ENCODE data around the gene IRAK2. TPM values are rescaled to one million over a fixed set of nuclear protein-coding genes. Genes with fewer than 3 reads are reported as not detected.

IRAK2 gene
- total and polyA plus RNA-seq, 2 donors (not counting 3 experiments of a cell fraction or from before 2014, with no cell fraction given): 7.9 to 10.0 TPM

DNA sequence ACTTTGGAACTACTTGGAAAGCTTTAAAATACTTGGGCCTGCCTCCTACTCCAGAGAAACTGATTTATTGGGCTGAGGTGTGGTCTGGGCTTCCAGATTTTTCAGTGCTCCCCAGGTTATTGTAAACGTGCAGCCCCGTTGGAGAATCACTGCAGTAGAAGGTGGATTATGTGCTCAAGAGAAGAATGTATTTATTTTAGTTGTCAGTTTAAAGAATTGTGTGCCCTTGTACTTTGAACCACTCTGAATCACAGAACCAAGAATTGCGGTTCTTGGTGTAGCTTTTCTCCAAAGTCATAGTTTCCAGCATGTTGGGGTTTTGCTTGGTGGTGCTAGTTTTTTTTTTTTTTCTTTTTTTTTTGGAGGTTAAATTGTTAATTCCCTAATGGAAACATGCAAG is 85.1 kb downstream of the IRAK2 start:
- Histone ChIP-seq H3K4me2 (ENCODE audit: insufficient read depth, low read length) (peak overlapping the region; percentile 78), H2AFZ (ENCODE audit: low read depth, low read length) (no peak overlapping the region), H3K4me1 (ENCODE audit: control insufficient read depth, extremely low read depth, insufficient read depth, low read length) (peaks cover 14% of the 10 kb centered on the region), H3K79me2 (ENCODE audit: control insufficient read depth, insufficient read depth, low read length) (peaks cover 46% of the 10 kb centered on the region), H3K36me3 (ENCODE audit: control insufficient read depth in 2 of 2, extremely low read depth in 1 of 2, insufficient read depth in 2 of 2, low read length in 2 of 2) (peaks cover 0 to 8% of the 10 kb centered on the region in 2 experiments), H3K27ac (ENCODE audit: insufficient read depth, low read depth, low read length) (no peak overlapping the region), H3K9me1 (replicated peaks; ENCODE audit: control insufficient read depth, extremely low read depth, insufficient read depth, low read length) (no peaks in the 10 kb centered on the region), H4K20me1 (replicated peaks; ENCODE audit: control insufficient read depth, extremely low read depth, insufficient read depth, low read length) (no peaks in the 10 kb centered on the region), H3K4me3 (replicated peaks in 1 of 3; ENCODE audit: insufficient read depth in 1 of 3, low read depth in 1 of 3, low read length in 3 of 3) (peak overlapping the region; percentile 20 to 62 (median 58)), H3K9ac (replicated peaks; ENCODE audit: extremely low read depth, insufficient read depth, low read length) (peak overlapping the region; percentile 74), H3K9me3 (replicated peaks; ENCODE audit: control insufficient read depth, insufficient read depth, low read length) (no peaks in the 10 kb centered on the region), H3K27me3 (ENCODE audit: control insufficient read depth in 2 of 2, insufficient read depth in 2 of 2, low read length in 2 of 2) (no peaks in the 10 kb centered on the region)
- TF ChIP-seq MYC (IDR thresholded peaks at IDR 0.05; ENCODE audit: low read depth, low read length) (no peak), JUN (IDR thresholded peaks at IDR 0.05; ENCODE audit: borderline replicate concordance, insufficient read depth, insufficient read length, low read depth) (no peak), EZH2 (IDR thresholded peaks at IDR 0.05; ENCODE audit: borderline replicate concordance, low read depth, low read length, severe bottlenecking) (no peak), GATA2 (IDR thresholded peaks at IDR 0.05; ENCODE audit: insufficient read depth, insufficient read length, low read depth, low read length) (no peak), POLR2AphosphoS5 (IDR thresholded peaks at IDR 0.05; ENCODE audit: insufficient read depth, low read depth, low read length) (no peak)
- TF ChIP-seq, protein P1, sequence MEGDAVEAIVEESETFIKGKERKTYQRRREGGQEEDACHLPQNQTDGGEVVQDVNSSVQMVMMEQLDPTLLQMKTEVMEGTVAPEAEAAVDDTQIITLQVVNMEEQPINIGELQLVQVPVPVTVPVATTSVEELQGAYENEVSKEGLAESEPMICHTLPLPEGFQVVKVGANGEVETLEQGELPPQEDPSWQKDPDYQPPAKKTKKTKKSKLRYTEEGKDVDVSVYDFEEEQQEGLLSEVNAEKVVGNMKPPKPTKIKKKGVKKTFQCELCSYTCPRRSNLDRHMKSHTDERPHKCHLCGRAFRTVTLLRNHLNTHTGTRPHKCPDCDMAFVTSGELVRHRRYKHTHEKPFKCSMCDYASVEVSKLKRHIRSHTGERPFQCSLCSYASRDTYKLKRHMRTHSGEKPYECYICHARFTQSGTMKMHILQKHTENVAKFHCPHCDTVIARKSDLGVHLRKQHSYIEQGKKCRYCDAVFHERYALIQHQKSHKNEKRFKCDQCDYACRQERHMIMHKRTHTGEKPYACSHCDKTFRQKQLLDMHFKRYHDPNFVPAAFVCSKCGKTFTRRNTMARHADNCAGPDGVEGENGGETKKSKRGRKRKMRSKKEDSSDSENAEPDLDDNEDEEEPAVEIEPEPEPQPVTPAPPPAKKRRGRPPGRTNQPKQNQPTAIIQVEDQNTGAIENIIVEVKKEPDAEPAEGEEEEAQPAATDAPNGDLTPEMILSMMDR (IDR thresholded peaks at IDR 0.05; ENCODE audit: extremely low read depth in 1 of 2, insufficient read depth in 1 of 2, low read depth in 1 of 2, low read length in 2 of 2): no peak
- TF ChIP-seq, protein P2, sequence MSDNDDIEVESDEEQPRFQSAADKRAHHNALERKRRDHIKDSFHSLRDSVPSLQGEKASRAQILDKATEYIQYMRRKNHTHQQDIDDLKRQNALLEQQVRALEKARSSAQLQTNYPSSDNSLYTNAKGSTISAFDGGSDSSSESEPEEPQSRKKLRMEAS (IDR thresholded peaks at IDR 0.05; ENCODE audit: insufficient read depth, insufficient read length): no peak
- ChIA-PET POLR2A (no interaction called here), CTCF (interaction anchor here (0.7 to 3.2 kb wide), 2 partner anchors 9 to 14 kb away, joined by 3 to 23 read pairs; no protein-coding TSS in a partner anchor)
- peak; percentile 63 for FAIRE-seq
- dilution Hi-C loops (cut with MboI; ENCODE audit: extremely low pct_ligation_motif_present, low sequenced_read_pairs): no loop called here
- no TSS peak for BruUV-seq (replicated peaks)
- no peak for DNase-seq (ENCODE audit: low read depth, low spot score)
- intact Hi-C loops (cut with micrococcal nuclease): loop anchor here (2.0 to 5.0 kb wide), 4 partner anchors 62 to 355 kb away; partner anchors contain the start of genes FANCD2 and VHL
